ENCODE measurements around the gene FAM118A. TPM values are rescaled to one million over a fixed set of nuclear protein-coding genes. Genes with fewer than 3 reads are reported as not detected.

Gene FAM118A
- total RNA-seq, 3 donors from 2014 or later: 33.8 to 104 (median 55.4) TPM

DNA sequence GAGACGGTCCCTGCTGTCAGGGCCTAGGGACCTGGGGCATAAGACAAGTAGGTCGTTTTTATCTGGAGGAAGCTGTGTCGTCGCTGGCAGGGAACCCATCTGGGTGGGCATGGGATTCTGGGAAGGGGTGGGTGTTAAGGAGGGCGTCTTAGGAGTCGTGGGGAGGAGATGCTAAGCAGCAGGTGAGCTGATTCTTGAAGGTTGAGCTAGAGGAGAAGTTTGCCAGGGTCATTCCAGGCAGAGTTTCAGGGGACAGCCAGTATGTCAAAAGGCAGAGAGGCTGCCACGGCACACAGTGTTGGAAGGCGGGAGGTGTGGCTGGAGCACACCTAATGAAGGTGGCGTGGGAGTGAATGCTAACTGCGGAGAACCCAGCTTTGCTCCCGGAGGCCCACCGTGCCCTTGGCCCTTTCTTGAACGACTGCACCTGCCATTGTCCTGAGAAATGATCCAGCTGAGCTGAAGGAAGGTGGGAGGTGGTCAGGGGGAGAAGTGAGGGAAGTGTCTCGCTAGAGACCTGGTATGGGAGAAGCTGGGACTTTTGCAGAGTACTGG is 1.3 kb downstream of the FAM118A start:
- no peak for DNase-seq (ENCODE audit: low spot score in 2 of 2)
- Histone ChIP-seq H3K27me3 (no peaks in the 10 kb centered on the region), H3K27ac (peak overlapping the region; percentile 84 to 90), H3K4me1 (peaks cover 4 to 8% of the 10 kb centered on the region in 2 donors), H3K9me3 (no peaks in the 10 kb centered on the region), H3K4me3 (peak overlapping the region; percentile 98 to 100 (median 99)), H3K36me3 (no peaks in the 10 kb centered on the region)
- intact Hi-C loops (cut with DNase I; ENCODE audit: low total_unique reads): no loop called here
- TF ChIP-seq POLR2AphosphoS5 (IDR thresholded peaks at IDR 0.05): no peak
- TF ChIP-seq, protein P1, sequence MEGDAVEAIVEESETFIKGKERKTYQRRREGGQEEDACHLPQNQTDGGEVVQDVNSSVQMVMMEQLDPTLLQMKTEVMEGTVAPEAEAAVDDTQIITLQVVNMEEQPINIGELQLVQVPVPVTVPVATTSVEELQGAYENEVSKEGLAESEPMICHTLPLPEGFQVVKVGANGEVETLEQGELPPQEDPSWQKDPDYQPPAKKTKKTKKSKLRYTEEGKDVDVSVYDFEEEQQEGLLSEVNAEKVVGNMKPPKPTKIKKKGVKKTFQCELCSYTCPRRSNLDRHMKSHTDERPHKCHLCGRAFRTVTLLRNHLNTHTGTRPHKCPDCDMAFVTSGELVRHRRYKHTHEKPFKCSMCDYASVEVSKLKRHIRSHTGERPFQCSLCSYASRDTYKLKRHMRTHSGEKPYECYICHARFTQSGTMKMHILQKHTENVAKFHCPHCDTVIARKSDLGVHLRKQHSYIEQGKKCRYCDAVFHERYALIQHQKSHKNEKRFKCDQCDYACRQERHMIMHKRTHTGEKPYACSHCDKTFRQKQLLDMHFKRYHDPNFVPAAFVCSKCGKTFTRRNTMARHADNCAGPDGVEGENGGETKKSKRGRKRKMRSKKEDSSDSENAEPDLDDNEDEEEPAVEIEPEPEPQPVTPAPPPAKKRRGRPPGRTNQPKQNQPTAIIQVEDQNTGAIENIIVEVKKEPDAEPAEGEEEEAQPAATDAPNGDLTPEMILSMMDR (IDR thresholded peaks at IDR 0.05): no peak
- TF ChIP-seq POLR2A (IDR thresholded peaks at IDR 0.05): no peak

DNA sequence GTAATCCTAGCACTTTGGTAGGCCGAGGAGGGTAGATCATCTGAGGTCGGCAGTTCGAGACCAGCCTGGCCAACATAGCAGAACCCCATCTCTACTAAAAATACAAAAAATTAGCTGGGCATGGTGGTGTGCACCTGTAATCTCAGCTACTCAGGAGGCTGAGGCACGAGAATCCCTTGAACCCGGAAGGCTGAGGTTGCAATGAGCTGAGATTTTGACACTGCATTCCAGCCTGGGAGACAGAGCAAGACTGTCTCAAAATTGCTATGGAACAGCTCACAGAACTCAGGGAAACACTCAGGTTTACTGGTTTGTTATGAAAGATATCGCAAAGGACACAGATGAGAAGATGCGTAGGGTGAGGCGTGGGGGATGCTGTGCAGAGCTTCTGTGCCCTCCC is 2.7 kb downstream of the FAM118A start:
- Histone ChIP-seq H3K4me3 (no peak overlapping the region), H3K9me3 (no peaks in the 10 kb centered on the region), H3K27me3 (no peaks in the 10 kb centered on the region), H3K27ac (no peak overlapping the region), H3K4me1 (peaks cover 4 to 11% of the 10 kb centered on the region in 2 donors), H3K36me3 (no peaks in the 10 kb centered on the region)
- TF ChIP-seq POLR2A (IDR thresholded peaks at IDR 0.05) (no peak), POLR2AphosphoS5 (IDR thresholded peaks at IDR 0.05) (no peak)
- TF ChIP-seq, protein P1 (IDR thresholded peaks at IDR 0.05): no peak
- no peak for DNase-seq (ENCODE audit: low spot score in 2 of 2)
- intact Hi-C loops (cut with DNase I; ENCODE audit: low total_unique reads): no loop called here

DNA sequence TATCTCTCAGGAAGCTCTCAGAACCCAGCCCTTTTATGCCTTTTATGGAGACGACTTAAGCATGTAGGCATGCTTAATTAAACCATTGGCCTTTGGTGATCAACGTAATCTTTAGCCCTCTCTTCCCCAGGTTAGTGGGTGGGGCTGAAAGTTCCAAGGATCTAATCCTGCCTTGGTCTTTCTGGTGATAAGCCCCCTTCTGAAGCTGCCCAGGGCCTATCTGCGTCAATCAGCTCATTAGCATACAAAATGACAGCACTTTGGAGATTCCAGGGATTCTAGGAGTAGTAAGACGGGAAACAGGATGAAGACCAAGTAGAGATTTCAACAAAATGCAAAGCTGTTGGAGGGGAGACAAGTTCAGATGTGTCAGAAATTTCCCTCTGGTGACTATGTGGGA is 3.1 kb downstream of the FAM118A start:
- H3K36me3 ChIP-seq: no peaks in the 10 kb centered on the region
- H3K4me1 ChIP-seq: peaks cover 4 to 12% of the 10 kb centered on the region in 2 donors
- no peak overlapping the region for H3K4me3 ChIP-seq
- no peak for DNase-seq (ENCODE audit: low spot score in 2 of 2)
- H3K27ac ChIP-seq: no peak overlapping the region
- H3K9me3 ChIP-seq: no peaks in the 10 kb centered on the region
- no peaks in the 10 kb centered on the region for H3K27me3 ChIP-seq
- intact Hi-C loops (cut with DNase I; ENCODE audit: low total_unique reads): no loop called here
- TF ChIP-seq POLR2AphosphoS5 (IDR thresholded peaks at IDR 0.05): no peak
- TF ChIP-seq POLR2A (IDR thresholded peaks at IDR 0.05): no peak
- TF ChIP-seq, protein P1 (IDR thresholded peaks at IDR 0.05): no peak

DNA sequence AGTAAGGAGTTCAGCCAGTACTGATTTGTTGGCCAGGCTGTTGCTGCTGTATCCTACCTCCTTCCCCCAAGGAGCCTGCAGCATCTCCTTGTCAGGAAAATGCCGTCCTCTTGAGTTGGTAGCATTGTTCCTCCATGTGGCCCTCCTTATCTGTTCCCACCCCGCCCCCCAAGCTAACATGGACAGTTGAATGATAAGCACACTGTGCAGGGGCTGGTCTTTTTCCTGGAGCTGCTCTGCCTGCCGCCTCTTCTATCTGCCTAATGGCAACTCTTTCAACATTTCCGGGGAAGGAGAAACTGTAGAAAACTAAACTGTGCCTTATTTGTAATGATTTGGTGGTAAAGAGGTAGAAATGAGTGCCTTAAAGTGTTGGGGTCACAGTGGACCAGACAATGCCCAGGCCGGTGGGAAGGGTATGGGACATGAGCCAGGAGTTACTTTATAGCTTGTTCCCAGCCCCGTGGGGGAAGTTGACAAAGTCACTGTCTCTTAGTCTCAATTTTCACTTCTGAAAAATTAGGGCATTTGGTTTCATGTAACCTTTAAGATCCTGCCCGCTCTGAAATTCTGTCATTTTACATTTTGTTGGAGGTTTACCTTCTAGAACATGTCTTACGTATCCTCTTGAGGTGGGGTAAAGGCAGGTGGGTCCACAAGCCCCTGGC is 4.5 kb downstream of the FAM118A start:
- H3K36me3 ChIP-seq: no peaks in the 10 kb centered on the region
- no peak overlapping the region for H3K4me3 ChIP-seq
- H3K27ac ChIP-seq: peak overlapping the region in 1 of 2 donors; percentile 21
- no peaks in the 10 kb centered on the region for H3K27me3 ChIP-seq
- intact Hi-C loops (cut with DNase I; ENCODE audit: low total_unique reads): no loop called here
- DNase-seq (ENCODE audit: low spot score in 2 of 2): no peak
- TF ChIP-seq POLR2A (IDR thresholded peaks at IDR 0.05) (no peak), POLR2AphosphoS5 (IDR thresholded peaks at IDR 0.05) (no peak)
- TF ChIP-seq, protein P1 (IDR thresholded peaks at IDR 0.05): no peak
- H3K9me3 ChIP-seq: no peaks in the 10 kb centered on the region
- H3K4me1 ChIP-seq: peaks cover 4 to 12% of the 10 kb centered on the region in 2 donors

DNA sequence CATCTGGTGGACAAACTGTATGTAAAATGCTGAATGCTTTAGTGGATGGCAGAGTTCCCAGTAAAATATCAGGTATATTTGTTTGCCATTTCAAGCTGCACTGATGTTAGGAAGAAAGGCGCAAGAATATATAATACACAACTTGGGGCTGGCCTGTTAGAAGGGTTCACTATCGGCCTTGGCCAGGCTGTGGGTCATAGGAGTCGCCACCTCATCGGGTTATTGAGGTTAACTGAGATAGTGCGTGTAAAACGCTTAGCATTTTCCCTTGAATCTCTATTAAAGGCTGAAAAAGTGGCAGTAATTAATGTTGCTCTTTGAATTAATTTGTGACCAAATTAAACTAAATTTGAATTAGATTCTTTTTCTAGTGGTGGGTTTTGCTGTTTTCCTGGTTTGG is 5.1 kb downstream of the FAM118A start:
- no peaks in the 10 kb centered on the region for H3K9me3 ChIP-seq
- DNase-seq (ENCODE audit: low spot score in 2 of 2): no peak
- H3K36me3 ChIP-seq: no peaks in the 10 kb centered on the region
- H3K27ac ChIP-seq: peak overlapping the region in 1 of 2 donors; percentile 21
- H3K27me3 ChIP-seq: no peaks in the 10 kb centered on the region
- peaks cover 4 to 15% of the 10 kb centered on the region in 2 donors for H3K4me1 ChIP-seq
- no peak overlapping the region for H3K4me3 ChIP-seq
- TF ChIP-seq POLR2AphosphoS5 (IDR thresholded peaks at IDR 0.05): no peak
- TF ChIP-seq, protein P1 (IDR thresholded peaks at IDR 0.05): no peak
- intact Hi-C loops (cut with DNase I; ENCODE audit: low total_unique reads): loop anchor here (5.0 kb wide), 1 partner anchor 1892 kb away; no protein-coding TSS in a partner anchor

All from breast epithelium (tissue), 4 donors.